ENCODE measurements around the gene GPR143.

- no peak for TF ChIP-seq CREB5 (CRISPR knock-in tag; IDR thresholded peaks at IDR 0.05; ENCODE audit: low read depth)
- TF ChIP-seq BACH2 (CRISPR knock-in tag; IDR thresholded peaks at IDR 0.05; ENCODE audit: borderline replicate concordance): no peak
- TF ChIP-seq ESRRG (CRISPR knock-in tag; IDR thresholded peaks at IDR 0.05): no peak
- TF ChIP-seq POU6F1 (CRISPR knock-in tag; IDR thresholded peaks at IDR 0.05; ENCODE audit: borderline replicate concordance, low read depth): no peak
- no peak for TF ChIP-seq TOX (CRISPR knock-in tag; IDR thresholded peaks at IDR 0.05; ENCODE audit: borderline replicate concordance)
- TF ChIP-seq CSDC2 (CRISPR knock-in tag; IDR thresholded peaks at IDR 0.05): no peak
- TF ChIP-seq ZC3H10 (CRISPR knock-in tag; IDR thresholded peaks at IDR 0.05): no peak
Observed at GRCh38 chrX:9749146-9749692, 16.4 kb downstream of the GPR143 start.
